Adipocyte (in vitro differentiated cells): Measurements from ENCODE around the gene EFL1.
A peak's percentile ranks its signal among the peaks of the same experiment; 100 is the strongest.
"Not testable (repeated sequence)": the region's sequence is repeated elsewhere in the genome, so short reads cannot be mapped to it uniquely, and the experiment has no call there.

Experiments
- DNase-seq: peaks from one replicate; pipeline ENCODE4 v3.0.0-alpha.2; 2015; ENCODE audit warnings: low read depth
- H3K27me3 ChIP-seq: replicated peaks from 2 replicates; pipeline ENCODE4 v1.7.0; 2013; ENCODE audit warnings: mild to moderate bottlenecking, low read length, moderate library complexity; ENCODE audit not compliant: control insufficient read depth, insufficient read depth
- H3K36me3 ChIP-seq: 2 replicates; pipeline ENCODE4 v1.7.0; 2013; ENCODE audit warnings: low read length, mild to moderate bottlenecking, moderate library complexity; ENCODE audit not compliant: control insufficient read depth, insufficient read depth, severe bottlenecking
- H3K4me1 ChIP-seq: 2 replicates; pipeline ENCODE4 v1.7.0; 2013; ENCODE audit warnings: mild to moderate bottlenecking, low read length, moderate library complexity; ENCODE audit not compliant: control insufficient read depth, insufficient read depth
- H3K4me3 ChIP-seq: 2 replicates; pipeline ENCODE4 v1.7.0; 2013; ENCODE audit warnings: mild to moderate bottlenecking, low read length, moderate library complexity
- H3K9ac ChIP-seq: 2 replicates; pipeline ENCODE4 v1.7.0; 2013; ENCODE audit warnings: mild to moderate bottlenecking, low read length, moderate library complexity
- H3K9me3 ChIP-seq: 2 replicates; pipeline ENCODE4 v1.7.0; 2013; ENCODE audit warnings: mild to moderate bottlenecking, low read length, moderate library complexity; ENCODE audit not compliant: control insufficient read depth

Gene EFL1

GRCh38 chr15:82262422-82263026, at the start of gene EFL1, which contains the start of gene SAXO2:
Gene EFL1, minus strand, starts transcription at chr15:82262734. Its CDS starts 956 bp downstream, at chr15:82261778.
Gene SAXO2, plus strand, starts transcription at chr15:82262818. Its CDS starts 62 bp downstream, at chr15:82262880.
- H3K9ac ChIP-seq, result peak within 1 kb of the TSS; percentile 87
- H3K9me3 ChIP-seq, result no peaks in the 10 kb centered on the region

GRCh38 chr15:82311321-82311720, 48.8 kb upstream of the EFL1 start:
- H3K36me3 ChIP-seq, H3K4me1 ChIP-seq, H3K9ac ChIP-seq, H3K9me3 ChIP-seq, DNase-seq, H3K4me3 ChIP-seq: not testable (repeated sequence)
- H3K27me3 ChIP-seq, result peaks cover 32% of the 10 kb centered on the region

More at GRCh38 chr15:82262422-82263026, at the start of gene EFL1, which contains the start of gene SAXO2:
- peaks cover 13% of the 10 kb centered on the region for H3K36me3 ChIP-seq
- H3K27me3 ChIP-seq, result no peaks in the 10 kb centered on the region
- H3K4me3 ChIP-seq, result peak within 1 kb of the TSS; percentile 93
- H3K4me1 ChIP-seq, result peaks cover 23% of the 10 kb centered on the region
- peak; percentile 94 for DNase-seq

- H3K4me3 ChIP-seq, result no peak overlapping the region
- no peaks in the 10 kb centered on the region for H3K4me1 ChIP-seq
- no peaks in the 10 kb centered on the region for H3K36me3 ChIP-seq
- H3K27me3 ChIP-seq, result peaks cover 27% of the 10 kb centered on the region
- peaks cover 7% of the 10 kb centered on the region for H3K9me3 ChIP-seq
- no peak for DNase-seq
- no peak overlapping the region for H3K9ac ChIP-seq
Observed at GRCh38 chr15:82309802-82310201, 47.3 kb upstream of the EFL1 start.

- no peak for DNase-seq
- H3K4me1 ChIP-seq, result no peaks in the 10 kb centered on the region
- H3K4me3 ChIP-seq, result no peak overlapping the region
- H3K9ac ChIP-seq, result no peak overlapping the region
- H3K36me3 ChIP-seq, result no peaks in the 10 kb centered on the region
- H3K27me3 ChIP-seq, result peaks cover 34% of the 10 kb centered on the region
- H3K9me3 ChIP-seq, result peaks cover 7% of the 10 kb centered on the region
Observed at GRCh38 chr15:82307714-82308081, 45.2 kb upstream of the EFL1 start.

GRCh38 chr15:82306791-82307713, 44.5 kb upstream of the EFL1 start:
- DNase-seq, result no peak
- H3K9me3 ChIP-seq, result peaks cover 7% of the 10 kb centered on the region
- peaks cover 37% of the 10 kb centered on the region for H3K27me3 ChIP-seq
- H3K4me1 ChIP-seq, result no peaks in the 10 kb centered on the region
- no peaks in the 10 kb centered on the region for H3K36me3 ChIP-seq
- no peak overlapping the region for H3K9ac ChIP-seq
- H3K4me3 ChIP-seq, result no peak overlapping the region

- Histone ChIP-seq H3K4me3 (no peak overlapping the region), H3K9me3 (peaks cover 6% of the 10 kb centered on the region), H3K27me3 (peaks cover 39% of the 10 kb centered on the region), H3K36me3 (no peaks in the 10 kb centered on the region), H3K4me1 (peaks cover 4% of the 10 kb centered on the region), H3K9ac (no peak overlapping the region)
- DNase-seq, result no peak
Observed at GRCh38 chr15:82305621-82306048, 43.1 kb upstream of the EFL1 start.

GRCh38 chr15:82304778-82305090, 42.2 kb upstream of the EFL1 start:
- no peak for DNase-seq
- H3K9me3 ChIP-seq, result no peaks in the 10 kb centered on the region
- peaks cover 32% of the 10 kb centered on the region for H3K27me3 ChIP-seq
- no peaks in the 10 kb centered on the region for H3K36me3 ChIP-seq
- H3K4me1 ChIP-seq, result peaks cover 8% of the 10 kb centered on the region
- no peak overlapping the region for H3K4me3 ChIP-seq
- H3K9ac ChIP-seq, result no peak overlapping the region

GRCh38 chr15:82303956-82304777, 41.6 kb upstream of the EFL1 start:
- no peak overlapping the region for H3K4me3 ChIP-seq
- H3K36me3 ChIP-seq, result no peaks in the 10 kb centered on the region
- H3K9me3 ChIP-seq, result no peaks in the 10 kb centered on the region
- DNase-seq, result no peak
- H3K4me1 ChIP-seq, result peaks cover 8% of the 10 kb centered on the region
- H3K9ac ChIP-seq, result no peak overlapping the region
- peaks cover 32% of the 10 kb centered on the region for H3K27me3 ChIP-seq

GRCh38 chr15:82301296-82302016, 38.9 kb upstream of the EFL1 start:
- Histone ChIP-seq H3K4me1 (peaks cover 8% of the 10 kb centered on the region), H3K27me3 (peaks cover 17% of the 10 kb centered on the region), H3K9ac (no peak overlapping the region), H3K36me3 (no peaks in the 10 kb centered on the region), H3K4me3 (no peak overlapping the region), H3K9me3 (no peaks in the 10 kb centered on the region)
- DNase-seq, result no peak

- H3K36me3 ChIP-seq, result no peaks in the 10 kb centered on the region
- no peak overlapping the region for H3K9ac ChIP-seq
- H3K4me3 ChIP-seq, result no peak overlapping the region
- H3K27me3 ChIP-seq, result peaks cover 17% of the 10 kb centered on the region
- H3K4me1 ChIP-seq, result peaks cover 8% of the 10 kb centered on the region
- DNase-seq, result no peak
- H3K9me3 ChIP-seq, result no peaks in the 10 kb centered on the region
Observed at GRCh38 chr15:82300883-82301282, 38.3 kb upstream of the EFL1 start.
